Measurements from ENCODE around the gene GLIS1. TPM values are rescaled to one million over a fixed set of nuclear protein-coding genes. Genes with fewer than 3 reads are reported as not detected.

GLIS1 gene
- total and polyA plus RNA-seq, 2 of the 8 experiments (the other 6 are each of a cell fraction or from before 2014, with no cell fraction given) = 0.15 to 0.22 TPM

DNA sequence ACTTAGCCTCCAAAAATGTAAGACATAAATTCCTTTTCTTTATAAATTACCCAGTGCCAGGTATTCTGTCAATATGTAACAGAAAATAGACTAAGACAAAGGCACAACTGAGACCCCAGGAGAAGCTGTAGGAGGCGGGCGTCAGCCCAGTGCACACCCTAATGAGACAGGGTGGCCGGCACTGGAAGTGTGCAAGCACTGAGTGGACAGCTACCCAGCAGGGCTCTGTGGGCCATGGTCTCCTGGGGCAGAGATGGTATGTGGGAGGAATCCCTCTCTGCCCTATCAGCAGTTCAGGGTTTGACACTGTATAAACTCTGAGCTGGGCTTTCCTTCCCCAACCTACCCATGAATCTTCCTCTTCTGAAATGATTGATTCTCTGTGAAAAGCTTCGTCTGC, 139.5 kb downstream of the GLIS1 start:
- Histone ChIP-seq H2BK15ac (ENCODE audit: low read length) (no peak overlapping the region), H4K5ac (ENCODE audit: insufficient read length, low read depth, low read length) (no peak overlapping the region), H2AFZ (ENCODE audit: low read length) (no peak overlapping the region), H3K27ac (ENCODE audit: low read depth, low read length) (no peak overlapping the region), H3K27me3 (replicated peaks in 1 of 4; ENCODE audit: control insufficient read depth in 3 of 4, extremely low read depth in 1 of 4, insufficient read depth in 3 of 4, low read length in 3 of 4) (no peaks in the 10 kb centered on the region; a peak in 1 of 7 replicates), H3K56ac (replicated peaks; ENCODE audit: insufficient read length, low read depth, low read length) (no peak overlapping the region), H4K91ac (replicated peaks; ENCODE audit: insufficient read length, low read length) (no peak overlapping the region), H3K14ac (ENCODE audit: insufficient read length) (no peak overlapping the region), H3K4ac (replicated peaks; ENCODE audit: insufficient read length, low read depth, low read length) (no peak overlapping the region), H3K36me3 (ENCODE audit: control insufficient read depth in 2 of 4, insufficient read depth in 4 of 4, low read length in 3 of 4) (no peaks in the 10 kb centered on the region), H3K23me2 (ENCODE audit: low read depth, low read length) (no peaks in the 10 kb centered on the region), H3K4me1 (replicated peaks in 1 of 4; ENCODE audit: control insufficient read depth in 3 of 4, insufficient read depth in 4 of 4, low read length in 3 of 4) (no peaks in the 10 kb centered on the region; a peak in 1 of 7 replicates), H3K9me3 (ENCODE audit: insufficient read depth in 2 of 2, low read depth in 1 of 2, low read length in 1 of 2) (no peaks in the 10 kb centered on the region), H2AK5ac (ENCODE audit: low read depth, low read length) (no peak overlapping the region), H4K8ac (ENCODE audit: extremely low read depth, insufficient read depth, low read length) (no peak overlapping the region), H2BK5ac (ENCODE audit: low read depth, low read length) (no peak overlapping the region), H2BK20ac (ENCODE audit: low read length) (no peak overlapping the region), H3K18ac (ENCODE audit: extremely low read depth, low read length) (no peak overlapping the region), H3K23ac (ENCODE audit: insufficient read length) (no peak overlapping the region), H3K4me2 (ENCODE audit: insufficient read depth in 1 of 2, low read depth in 2 of 2, low read length in 2 of 2) (no peak overlapping the region), H3K79me2 (ENCODE audit: control insufficient read depth in 1 of 2, insufficient read depth in 2 of 2, low read length in 2 of 2) (no peaks in the 10 kb centered on the region), H2BK120ac (replicated peaks; ENCODE audit: low read depth, low read length) (no peak overlapping the region), H2BK12ac (ENCODE audit: low read depth, low read length) (no peak overlapping the region), H3K79me1 (ENCODE audit: low read depth, low read length) (no peaks in the 10 kb centered on the region), H3K4me3 (ENCODE audit: extremely low read depth in 1 of 4, insufficient read depth in 2 of 4, low read depth in 3 of 4, low read length in 4 of 4) (no peak overlapping the region), H4K20me1 (replicated peaks in 1 of 2; ENCODE audit: control insufficient read depth in 1 of 2, insufficient read depth in 2 of 2, low read length in 2 of 2) (no peaks in the 10 kb centered on the region), H3K9ac (replicated peaks in 1 of 4; ENCODE audit: extremely low read depth in 1 of 4, low read depth in 3 of 4, low read length in 3 of 4) (no peak overlapping the region)
- ChIA-PET CTCF (ENCODE audit: partially characterized antibody) (interaction anchor here (1.2 to 17.1 kb wide), 7 partner anchors 14 to 125 kb away, joined by 3 to 264 read pairs (median 4); no protein-coding TSS in a partner anchor), POLR2A (ENCODE audit: partially characterized antibody) (no interaction called here)
- DNase-seq (ENCODE audit: low read depth in 1 of 2, low spot score in 2 of 2) = no peak
- no peak for TF ChIP-seq GABPA (IDR thresholded peaks at IDR 0.05; ENCODE audit: borderline replicate concordance, insufficient read depth, low read length)
- no peak for TF ChIP-seq CHD2 (IDR thresholded peaks at IDR 0.05; ENCODE audit: low read length)
- TF ChIP-seq PHF8 (conservative IDR thresholded peaks at IDR 0.05; ENCODE audit: low read depth, low read length) = no peak
- no peak for TF ChIP-seq CHD1 (IDR thresholded peaks at IDR 0.05; ENCODE audit: low read depth, low read length)
- TF ChIP-seq CREB1 (IDR thresholded peaks at IDR 0.05) = no peak
- no peak for TF ChIP-seq KDM4A (IDR thresholded peaks at IDR 0.05; ENCODE audit: low read depth, low read length, severe bottlenecking)
- TF ChIP-seq SP2 (IDR thresholded peaks at IDR 0.05; ENCODE audit: low read length) = no peak
- TF ChIP-seq NANOG (IDR thresholded peaks at IDR 0.05; ENCODE audit: insufficient read depth, low read depth, low read length, poor library complexity, severe bottlenecking) = no peak
- TF ChIP-seq, protein P1, sequence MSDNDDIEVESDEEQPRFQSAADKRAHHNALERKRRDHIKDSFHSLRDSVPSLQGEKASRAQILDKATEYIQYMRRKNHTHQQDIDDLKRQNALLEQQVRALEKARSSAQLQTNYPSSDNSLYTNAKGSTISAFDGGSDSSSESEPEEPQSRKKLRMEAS (IDR thresholded peaks at IDR 0.05) = no peak
- no peak for TF ChIP-seq JUN (IDR thresholded peaks at IDR 0.05; ENCODE audit: low read depth, low read length)
- TF ChIP-seq EZH2 (IDR thresholded peaks at IDR 0.05; ENCODE audit: low read depth, low read length, severe bottlenecking) = no peak
- WGBS, 2 experiments (ENCODE audit: extremely low coverage in 1 of 2, insufficient coverage in 1 of 2, insufficient read length in 1 of 2, insufficient replicate concordance in 2 of 2, low coverage in 1 of 2, low lambda C conversion rate in 2 of 2, missing lambda C conversion rate in 1 of 2) = 81% methylated on average over 4 of the region's 4 CpGs; no CpG with 5 or more reads in 1 of the 2 experiments
- FAIRE-seq = no peak

Data from H1 (cell line).